HepG2 (cell line): ENCODE measurements around the gene NCOA4. TPM values are rescaled to one million over a fixed set of nuclear protein-coding genes. Genes with fewer than 3 reads are reported as not detected.

Source experiments
- ARNTL ChIP-seq: sonication (generic); formaldehyde crosslinking; IDR thresholded peaks from 2 replicates; pipeline ENCODE4 v1.4.0; 2020; ENCODE audit warnings: mild to moderate bottlenecking, missing genetic modification reagents
- GLI4 ChIP-seq: sonication (generic); formaldehyde crosslinking; IDR thresholded peaks from 2 replicates; pipeline ENCODE4 v1.5.1; 2020; ENCODE audit warnings: missing genetic modification reagents, mild to moderate bottlenecking, moderate library complexity, borderline replicate concordance
- GMEB2 ChIP-seq: IDR thresholded peaks from 2 replicates; pipeline ENCODE4 v1.6.1; 2016; ENCODE audit warnings: missing biosample characterization, missing genetic modification reagents, low read depth
- MTA3 ChIP-seq: sonication (generic); formaldehyde crosslinking; IDR thresholded peaks from 2 replicates; pipeline ENCODE4 v1.4.0; 2020; ENCODE audit warnings: missing genetic modification reagents
- ZBTB7A ChIP-seq: sonication (generic); formaldehyde crosslinking; IDR thresholded peaks from 2 replicates; pipeline ENCODE4 v1.8.0; 2022; ENCODE audit warnings: mild to moderate bottlenecking, missing genetic modification reagents
- ZHX2 ChIP-seq, 2 experiments: sonication (generic) in 1 of 2; formaldehyde crosslinking in 1 of 2; IDR thresholded peaks; 2 replicates each; pipeline versions ENCODE4 v1.6.1 to v1.9.0; 2014 to 2022; ENCODE audit warnings: antibody characterized with exemption in 1 of 2, borderline replicate concordance in 1 of 2, inconsistent platforms in 1 of 2, low read depth in 1 of 2, missing genetic modification reagents in 1 of 2
- ZNF567 ChIP-seq: sonication (generic); formaldehyde crosslinking; IDR thresholded peaks from 2 replicates; pipeline ENCODE4 v1.8.1; 2023; ENCODE audit warnings: mild to moderate bottlenecking, missing genetic modification reagents, borderline replicate concordance
- polyA plus RNA-seq, 8 experiments: library from polyadenylated mRNA; depleted of rRNA in 3 of 8; stranded (reverse) in 7 of 8; unstranded in 1 of 8; fragments of >200 nt; fragmentation: Illumina TruSeq in 4 of 8; extraction: Trizol in 4 of 8; gene quantifications; 2 replicates each; pipeline versions ENCODE4 v1.2.1 to v1.2.3, GENCODE V29; 2011 to 2016; ENCODE audit warnings: low read depth in 4 of 8, missing spikeins in 1 of 8, mixed read lengths in 1 of 8; ENCODE audit not compliant: insufficient read depth in 1 of 8
- total RNA-seq, 5 experiments: library from RNA; depleted of rRNA; stranded (reverse); fragments of >200 nt; fragmentation: Illumina TruSeq; extraction: Trizol; gene quantifications; 2 replicates each; pipeline ENCODE4 v1.2.3, GENCODE V29; 2016; ENCODE audit warnings: low read depth in 1 of 5

NCOA4 gene
- total and polyA plus RNA-seq, 2 of the 13 experiments (the other 11 are each of a cell fraction or from before 2014, with no cell fraction given): 306 to 400 TPM

DNA sequence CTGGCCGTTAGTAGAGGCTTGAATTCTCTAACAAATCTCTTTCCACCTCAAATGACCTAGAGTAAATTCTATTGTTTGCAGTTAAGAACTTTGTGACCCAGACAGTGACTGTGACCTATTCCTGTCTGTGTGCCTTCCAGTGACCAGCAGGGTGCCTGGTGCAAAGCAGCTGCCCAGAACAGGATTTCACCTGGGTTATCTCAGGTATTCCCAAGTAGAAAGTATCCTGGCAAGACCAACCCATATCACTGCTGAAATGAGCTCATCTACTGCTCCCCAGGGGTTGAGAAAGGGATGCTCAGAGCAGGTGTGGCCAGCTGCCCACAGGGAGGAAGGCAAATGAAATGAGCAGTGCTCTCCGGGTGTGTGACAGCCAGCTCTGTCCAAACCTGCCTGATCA lies 17.7 kb upstream of the NCOA4 start (continued):
- no peak for TF ChIP-seq ZHX2 (IDR thresholded peaks at IDR 0.05; ENCODE audit: low read depth)
- no peak for TF ChIP-seq ZHX2 (CRISPR knock-in tag; IDR thresholded peaks at IDR 0.05; ENCODE audit: borderline replicate concordance)
- TF ChIP-seq ZNF567 (CRISPR knock-in tag): no peak
- no peak for TF ChIP-seq GLI4 (CRISPR knock-in tag)
- no peak for TF ChIP-seq ZBTB7A (CRISPR knock-in tag)
- TF ChIP-seq MTA3 (CRISPR knock-in tag): no peak
- no peak for TF ChIP-seq GMEB2 (CRISPR knock-in tag)
- TF ChIP-seq ARNTL (CRISPR knock-in tag): no peak
